LNCAP (cell line): Measurements from ENCODE around the gene MEIS2.

ENCODE experiments used
- CTCF ChIP-seq: fragments of 450-650 bp; IDR thresholded peaks from 2 replicates; pipeline ENCODE4 v1.5.1; 2017; ENCODE audit warnings: mild to moderate bottlenecking

The MEIS2 gene

GRCh38 chr15:36967929-36968328 is 132.4 kb downstream of the MEIS2 start:
- TF ChIP-seq CTCF, result no peak

GRCh38 chr15:36966708-36967107 is 133.6 kb downstream of the MEIS2 start:
- TF ChIP-seq CTCF, result no peak

- no peak for TF ChIP-seq CTCF
Observed at GRCh38 chr15:36965570-36966342, 134.6 kb downstream of the MEIS2 start.

GRCh38 chr15:36964626-36965025 is 135.7 kb downstream of the MEIS2 start:
- no peak for TF ChIP-seq CTCF

- no peak for TF ChIP-seq CTCF
Observed at GRCh38 chr15:36961956-36962355, 138.4 kb downstream of the MEIS2 start.

GRCh38 chr15:36960947-36961227 is 139.5 kb downstream of the MEIS2 start:
- TF ChIP-seq CTCF, result no peak

- TF ChIP-seq CTCF, result no peak
Observed at GRCh38 chr15:36960179-36960946, 140.0 kb downstream of the MEIS2 start.
